Osteocyte (in vitro differentiated cells): ENCODE measurements around the gene NINJ2. TPM values are rescaled to one million over a fixed set of nuclear protein-coding genes. Genes with fewer than 3 reads are reported as not detected.

Experiments used
- DNase-seq: peaks from one replicate; pipeline ENCODE4 v3.0.0; 2021; ENCODE audit warnings: mixed read lengths; ENCODE audit not compliant: unreplicated experiment; ENCODE audit errors: extremely low spot score
- H3K27ac Mint-ChIP-seq: one replicate; pipeline ENCODE4 v1.8.0; 2021; ENCODE audit warnings: mild to moderate bottlenecking, mixed read lengths; ENCODE audit not compliant: unreplicated experiment
- H3K27me3 Mint-ChIP-seq: one replicate; pipeline ENCODE4 v1.8.0; 2021; ENCODE audit warnings: mixed read lengths; ENCODE audit not compliant: unreplicated experiment
- H3K36me3 Mint-ChIP-seq: one replicate; pipeline ENCODE4 v1.8.0; 2021; ENCODE audit warnings: mixed read lengths; ENCODE audit not compliant: unreplicated experiment
- H3K4me1 Mint-ChIP-seq: one replicate; pipeline ENCODE4 v1.8.0; 2021; ENCODE audit warnings: mixed read lengths; ENCODE audit not compliant: unreplicated experiment
- H3K4me3 Mint-ChIP-seq: one replicate; pipeline ENCODE4 v1.8.0; 2021; ENCODE audit warnings: mild to moderate bottlenecking, moderate library complexity, mixed read lengths; ENCODE audit not compliant: unreplicated experiment
- H3K9me3 Mint-ChIP-seq: one replicate; pipeline ENCODE4 v1.8.0; 2021; ENCODE audit warnings: mixed read lengths; ENCODE audit not compliant: unreplicated experiment
- CTCF ChIP-seq: fragments of 200-600 bp; sonication (generic); IDR thresholded peaks from 2 replicates; pipeline ENCODE4 v1.5.0; 2021; ENCODE audit warnings: antibody characterized with exemption, mild to moderate bottlenecking, moderate library complexity
- total RNA-seq: library from RNA; stranded (reverse); gene quantifications from 2 replicates; pipeline ENCODE4 v1.2.1, GENCODE V29; 2021

Gene NINJ2
- total RNA-seq, 1 donor from 2014 or later, result 2.3 TPM

GRCh38 chr12:544941-545635, 118.2 kb downstream of the NINJ2 start:
- no peak for TF ChIP-seq CTCF
- Mint-ChIP-seq H3K4me1 (peaks cover 3% of the 10 kb centered on the region), H3K27me3 (peaks cover 32% of the 10 kb centered on the region), H3K9me3 (no peaks in the 10 kb centered on the region), H3K4me3 (no peak overlapping the region), H3K27ac (no peak overlapping the region), H3K36me3 (no peaks in the 10 kb centered on the region)
- no peak for DNase-seq

- DNase-seq, result no peak
- Mint-ChIP-seq H3K27ac (no peak overlapping the region), H3K9me3 (no peaks in the 10 kb centered on the region), H3K27me3 (peaks cover 25% of the 10 kb centered on the region), H3K4me3 (no peak overlapping the region), H3K36me3 (no peaks in the 10 kb centered on the region), H3K4me1 (peaks cover 3% of the 10 kb centered on the region)
- no peak for TF ChIP-seq CTCF
Measured at GRCh38 chr12:544142-544541, 119.1 kb downstream of the NINJ2 start.

GRCh38 chr12:543114-543451, 120.2 kb downstream of the NINJ2 start:
- Mint-ChIP-seq H3K27me3 (peaks cover 18% of the 10 kb centered on the region), H3K36me3 (no peaks in the 10 kb centered on the region), H3K27ac (no peak overlapping the region), H3K9me3 (no peaks in the 10 kb centered on the region), H3K4me1 (peaks cover 3% of the 10 kb centered on the region), H3K4me3 (no peak overlapping the region)
- DNase-seq, result no peak
- TF ChIP-seq CTCF, result no peak

- no peak for DNase-seq
- H3K4me3 Mint-ChIP-seq, result no peak overlapping the region
- no peak for TF ChIP-seq CTCF
- peaks cover 3% of the 10 kb centered on the region for H3K4me1 Mint-ChIP-seq
- peaks cover 18% of the 10 kb centered on the region for H3K27me3 Mint-ChIP-seq
- H3K36me3 Mint-ChIP-seq, result no peaks in the 10 kb centered on the region
- no peaks in the 10 kb centered on the region for H3K9me3 Mint-ChIP-seq
- H3K27ac Mint-ChIP-seq, result no peak overlapping the region
Measured at GRCh38 chr12:542395-543113, 120.7 kb downstream of the NINJ2 start.

GRCh38 chr12:541676-542324, 121.4 kb downstream of the NINJ2 start:
- Mint-ChIP-seq H3K4me1 (peaks cover 3% of the 10 kb centered on the region), H3K9me3 (no peaks in the 10 kb centered on the region), H3K27ac (no peak overlapping the region), H3K36me3 (no peaks in the 10 kb centered on the region), H3K4me3 (no peak overlapping the region), H3K27me3 (peaks cover 18% of the 10 kb centered on the region)
- no peak for DNase-seq
- TF ChIP-seq CTCF, result no peak
